GM12801 (cell line): ENCODE results near the gene GBX1.

Experiments used
- TF ChIP-seq, protein P1 (sequence below): IDR thresholded peaks from one replicate; pipeline ENCODE4 v1.5.1; 2011; ENCODE audit warnings: control low read depth; ENCODE audit not compliant: insufficient read length; ENCODE audit errors: extremely low read depth

The GBX1 gene

DNA sequence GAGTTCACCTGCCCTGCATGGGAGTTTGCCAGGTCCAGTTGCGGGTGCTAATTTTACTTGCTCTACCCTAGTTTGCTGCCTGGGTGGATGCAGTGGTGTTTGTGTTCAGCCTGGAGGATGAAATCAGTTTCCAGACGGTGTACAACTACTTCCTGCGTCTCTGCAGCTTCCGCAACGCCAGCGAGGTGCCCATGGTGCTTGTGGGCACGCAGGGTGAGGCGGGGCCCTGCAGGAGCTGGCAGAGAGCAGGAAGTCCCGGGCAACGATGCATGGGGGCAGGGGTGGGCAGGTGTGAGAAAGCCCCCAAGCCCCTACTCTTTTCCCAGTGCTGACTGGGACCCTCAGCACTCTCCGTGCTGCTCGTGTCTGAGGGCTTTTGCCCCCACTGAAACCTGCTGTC is 49.9 kb downstream of the GBX1 start:
- TF ChIP-seq, protein P1, sequence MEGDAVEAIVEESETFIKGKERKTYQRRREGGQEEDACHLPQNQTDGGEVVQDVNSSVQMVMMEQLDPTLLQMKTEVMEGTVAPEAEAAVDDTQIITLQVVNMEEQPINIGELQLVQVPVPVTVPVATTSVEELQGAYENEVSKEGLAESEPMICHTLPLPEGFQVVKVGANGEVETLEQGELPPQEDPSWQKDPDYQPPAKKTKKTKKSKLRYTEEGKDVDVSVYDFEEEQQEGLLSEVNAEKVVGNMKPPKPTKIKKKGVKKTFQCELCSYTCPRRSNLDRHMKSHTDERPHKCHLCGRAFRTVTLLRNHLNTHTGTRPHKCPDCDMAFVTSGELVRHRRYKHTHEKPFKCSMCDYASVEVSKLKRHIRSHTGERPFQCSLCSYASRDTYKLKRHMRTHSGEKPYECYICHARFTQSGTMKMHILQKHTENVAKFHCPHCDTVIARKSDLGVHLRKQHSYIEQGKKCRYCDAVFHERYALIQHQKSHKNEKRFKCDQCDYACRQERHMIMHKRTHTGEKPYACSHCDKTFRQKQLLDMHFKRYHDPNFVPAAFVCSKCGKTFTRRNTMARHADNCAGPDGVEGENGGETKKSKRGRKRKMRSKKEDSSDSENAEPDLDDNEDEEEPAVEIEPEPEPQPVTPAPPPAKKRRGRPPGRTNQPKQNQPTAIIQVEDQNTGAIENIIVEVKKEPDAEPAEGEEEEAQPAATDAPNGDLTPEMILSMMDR: no peak

DNA sequence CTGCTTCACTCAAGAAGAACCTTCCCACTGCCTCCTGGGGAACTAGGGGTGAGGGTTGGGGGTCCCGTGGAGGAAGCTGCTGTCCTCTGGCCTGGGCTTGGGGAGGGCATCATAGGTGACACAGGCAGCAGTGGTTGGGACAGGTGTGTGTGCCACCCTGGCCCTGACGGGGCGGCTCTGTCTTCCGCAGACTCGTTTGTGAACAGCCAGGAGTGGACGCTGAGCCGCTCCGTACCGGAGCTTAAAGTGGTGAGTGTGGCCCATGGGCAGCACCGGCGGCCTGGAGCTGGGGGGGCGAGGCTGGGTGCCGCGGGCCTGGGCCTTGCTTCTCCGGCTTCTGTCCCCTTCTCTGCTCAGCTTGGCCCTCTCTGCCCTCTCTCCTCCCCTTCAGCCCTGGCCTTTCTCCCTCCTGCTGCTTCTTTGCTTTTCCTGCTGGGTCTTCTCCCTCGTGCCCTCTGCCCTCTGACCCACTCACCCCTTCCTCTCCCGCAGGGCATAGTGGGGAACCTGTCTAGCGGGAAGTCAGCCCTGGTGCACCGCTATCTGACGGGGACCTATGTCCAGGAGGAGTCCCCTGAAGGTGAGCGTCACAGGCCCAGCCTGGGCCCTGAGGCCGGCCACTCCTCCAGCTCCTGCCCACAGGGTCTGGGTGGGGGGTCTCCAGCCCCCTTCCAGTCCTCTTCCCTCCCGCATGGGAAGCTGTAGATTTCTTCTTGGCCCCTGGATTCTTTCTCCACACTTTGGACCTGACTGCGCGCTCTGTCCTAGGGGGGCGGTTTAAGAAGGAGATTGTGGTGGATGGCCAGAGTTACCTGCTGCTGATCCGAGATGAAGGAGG is 50.7 kb downstream of the GBX1 start:
- TF ChIP-seq, protein P1: no peak

DNA sequence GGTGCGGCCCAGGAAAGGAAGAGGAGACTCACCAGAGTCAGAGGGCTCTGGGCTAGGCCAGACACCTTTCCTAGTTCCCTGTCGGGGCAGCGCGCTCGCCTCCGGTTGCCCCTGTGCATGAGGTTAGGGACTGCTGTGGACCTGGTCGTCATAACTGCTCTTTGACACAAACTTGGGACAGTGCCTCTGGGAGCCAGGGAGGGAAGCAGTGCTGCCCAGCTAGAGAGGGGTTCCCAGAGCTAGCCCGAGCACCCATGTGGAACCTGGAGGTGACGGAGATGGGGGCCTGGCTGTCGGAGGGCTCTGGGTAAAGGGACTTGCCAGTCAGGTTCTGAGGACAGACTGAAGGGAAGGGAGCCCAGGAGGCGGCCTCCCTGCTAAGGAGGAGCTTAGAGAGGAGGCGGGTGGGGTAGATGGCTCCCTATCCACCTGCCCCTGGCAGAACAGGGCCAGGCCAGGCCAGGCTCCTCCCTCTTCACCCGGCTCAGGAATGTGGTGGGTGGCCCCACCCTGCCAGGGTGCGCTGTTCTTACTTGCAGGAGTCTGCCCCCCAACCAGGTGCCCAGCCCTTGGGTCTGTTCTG is 51.6 kb downstream of the GBX1 start:
- TF ChIP-seq, protein P1: no peak

DNA sequence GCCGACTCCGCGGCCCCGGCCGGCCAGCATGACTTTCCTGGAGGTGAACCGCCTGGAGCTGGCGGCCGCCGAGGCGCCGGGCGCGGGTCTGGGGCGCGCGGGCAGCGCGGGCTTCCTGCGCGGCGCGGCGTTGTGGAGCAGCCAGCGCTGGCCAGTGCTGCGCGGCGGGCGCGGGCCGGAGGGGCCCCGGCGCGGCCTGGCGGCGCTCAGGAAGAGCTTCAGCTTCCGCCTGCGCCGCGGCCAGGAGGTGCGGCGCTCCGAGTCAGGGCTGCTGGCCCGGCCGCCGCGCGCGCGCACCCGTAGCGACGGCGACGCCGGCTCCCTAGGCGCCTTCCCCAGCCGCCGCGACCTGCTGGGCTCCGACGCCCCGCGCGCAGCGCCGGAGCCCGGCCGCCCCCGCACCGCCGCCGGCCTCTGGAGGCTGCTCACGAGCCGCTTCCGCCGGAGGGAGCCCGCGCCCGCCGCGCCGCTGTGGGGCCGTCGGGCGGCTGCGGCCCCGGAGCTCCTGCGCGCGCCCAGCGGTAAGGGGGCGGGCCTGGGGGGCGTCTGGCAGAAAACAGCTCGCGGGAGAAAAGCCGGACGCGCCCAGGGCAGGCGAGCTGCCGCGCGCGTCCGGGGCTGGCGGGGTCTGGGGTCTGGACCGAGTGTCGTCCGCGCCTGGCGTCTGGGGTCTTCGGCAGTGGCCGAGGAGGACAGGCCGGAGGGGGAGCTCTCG is 52.2 kb downstream of the GBX1 start:
- TF ChIP-seq, protein P1: no peak

DNA sequence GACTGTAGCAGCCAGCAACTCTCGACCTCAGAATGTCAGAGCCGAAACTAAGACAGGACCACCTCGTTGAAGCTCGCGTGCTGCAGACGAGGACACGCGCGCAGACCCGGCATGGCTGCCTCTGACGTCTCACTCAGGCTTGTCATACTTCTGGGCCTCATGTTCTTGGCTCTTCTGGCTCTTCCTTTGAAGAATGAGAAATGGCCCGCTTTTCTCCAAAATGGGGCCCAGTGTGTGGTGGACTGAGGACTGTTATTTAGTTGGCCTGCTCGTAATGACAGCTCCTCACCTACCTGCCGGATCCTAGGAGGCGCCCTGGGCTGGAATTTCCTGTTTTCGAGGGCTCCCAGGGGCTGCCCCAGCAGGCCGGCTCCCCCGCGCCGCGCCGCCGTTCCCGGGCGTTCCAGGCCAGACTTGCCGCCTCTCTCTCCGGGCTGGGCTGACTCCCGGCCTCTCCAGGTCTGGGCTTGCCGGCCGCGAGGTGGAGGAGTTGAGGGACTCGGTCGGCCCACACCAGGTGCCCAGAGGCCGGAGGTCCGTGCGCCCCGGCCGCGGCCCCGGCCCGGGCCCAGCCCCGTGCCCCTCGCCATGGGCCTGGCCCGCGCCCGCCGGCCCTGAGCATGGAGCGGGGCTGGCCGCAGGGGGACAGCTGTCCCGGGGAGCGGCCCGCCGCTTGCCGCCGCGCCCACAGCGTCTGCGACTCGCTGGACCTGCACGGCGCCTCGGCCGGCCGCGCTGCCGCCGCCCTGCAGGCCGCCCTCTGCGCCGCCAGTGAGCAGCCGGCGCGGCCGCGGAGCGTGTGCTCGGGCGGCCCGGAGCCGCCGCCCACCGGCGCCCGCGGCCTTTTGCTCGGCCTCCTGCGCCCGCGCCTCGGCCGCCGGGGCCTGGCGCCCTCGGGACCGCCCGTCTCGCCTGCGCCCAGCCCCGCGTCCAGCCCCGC is 53.1 kb downstream of the GBX1 start:
- TF ChIP-seq, protein P1: no peak

DNA sequence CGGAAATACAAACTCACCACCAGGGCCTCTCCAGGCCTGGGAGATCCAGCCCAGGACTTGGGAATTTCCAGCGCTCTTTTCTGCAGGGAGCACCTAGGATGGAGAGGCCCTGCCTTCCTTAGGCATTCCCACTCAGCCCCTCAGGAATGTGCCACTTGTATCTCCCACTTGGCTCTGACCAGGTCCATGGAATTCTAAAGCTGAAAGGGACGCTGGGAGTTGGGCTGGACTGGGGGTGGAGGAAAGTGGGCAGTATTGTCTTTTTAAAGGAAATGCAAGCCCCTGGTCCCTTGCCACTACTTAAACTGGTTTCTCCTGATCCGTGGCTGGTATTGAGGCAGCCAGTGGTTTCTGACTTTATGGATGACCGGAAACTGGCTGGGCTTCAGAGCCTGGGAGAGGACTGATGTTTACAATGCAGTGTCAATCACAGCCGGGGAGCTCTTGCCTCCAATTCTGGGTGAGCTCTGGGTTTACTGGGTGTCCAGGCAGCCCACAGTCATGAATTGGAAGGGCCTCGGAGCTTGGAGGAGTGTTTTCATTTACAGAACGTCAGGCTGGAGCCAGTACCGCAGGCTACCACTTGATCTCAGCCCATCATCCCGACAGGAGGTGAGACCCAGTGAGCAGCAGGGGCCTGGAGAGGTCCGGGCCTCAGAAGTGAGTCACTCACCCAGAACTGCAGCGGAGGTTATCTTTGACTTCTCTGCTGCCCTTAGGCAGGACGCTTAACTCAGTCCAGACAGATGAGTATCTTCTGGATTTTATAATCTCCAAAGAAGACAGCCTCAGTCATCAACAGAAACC is 53.9 kb downstream of the GBX1 start:
- TF ChIP-seq, protein P1: no peak
